Adrenal gland (tissue), 5 donors: ENCODE measurements around the gene UBC.

ENCODE experiments used
- POLR2A ChIP-seq, 2 donors: fragments of 450-650 bp; IDR thresholded peaks; one replicate each; pipeline ENCODE4 v1.6.1; 2017; ENCODE audit warnings: antibody characterized with exemption in 2 of 2, mild to moderate bottlenecking in 2 of 2, moderate library complexity in 1 of 2
- TF ChIP-seq, protein P1 (sequence below), 6 experiments: fragments of 450-650 bp in 4 of 6; fragments of 200-600 bp in 2 of 6; sonication (generic) in 1 of 6; IDR thresholded peaks; 1 replicate in 5 of 6; 2 replicates in 1 of 6; pipeline versions ENCODE4 v1.5.1 to v1.8.0; 2016 to 2021; ENCODE audit warnings: antibody characterized with exemption in 6 of 6, mild to moderate bottlenecking in 2 of 6, moderate library complexity in 1 of 6
- donor health status: DM: no; HTN: no; CAD: no.

DNA sequence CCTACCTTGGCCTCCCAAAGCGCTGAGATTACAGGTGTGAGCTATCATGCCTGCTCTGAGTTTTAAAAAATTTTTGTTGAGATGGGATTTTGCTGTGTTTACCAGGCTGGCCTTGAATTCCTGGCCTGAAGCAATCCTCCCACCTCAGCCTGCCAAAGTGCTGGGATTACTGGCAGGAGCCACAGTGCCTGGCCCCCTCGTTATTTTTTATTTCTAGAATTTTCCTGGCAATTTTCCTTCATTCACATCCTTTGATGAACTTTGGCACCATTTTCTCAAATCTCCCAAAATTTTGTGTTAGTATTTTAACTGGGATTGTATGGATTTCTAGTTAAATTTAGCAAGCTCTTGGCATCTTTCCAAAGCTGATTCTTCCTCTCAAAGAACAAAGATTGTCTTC lies 26.2 kb downstream of the UBC start:
- TF ChIP-seq, protein P1, sequence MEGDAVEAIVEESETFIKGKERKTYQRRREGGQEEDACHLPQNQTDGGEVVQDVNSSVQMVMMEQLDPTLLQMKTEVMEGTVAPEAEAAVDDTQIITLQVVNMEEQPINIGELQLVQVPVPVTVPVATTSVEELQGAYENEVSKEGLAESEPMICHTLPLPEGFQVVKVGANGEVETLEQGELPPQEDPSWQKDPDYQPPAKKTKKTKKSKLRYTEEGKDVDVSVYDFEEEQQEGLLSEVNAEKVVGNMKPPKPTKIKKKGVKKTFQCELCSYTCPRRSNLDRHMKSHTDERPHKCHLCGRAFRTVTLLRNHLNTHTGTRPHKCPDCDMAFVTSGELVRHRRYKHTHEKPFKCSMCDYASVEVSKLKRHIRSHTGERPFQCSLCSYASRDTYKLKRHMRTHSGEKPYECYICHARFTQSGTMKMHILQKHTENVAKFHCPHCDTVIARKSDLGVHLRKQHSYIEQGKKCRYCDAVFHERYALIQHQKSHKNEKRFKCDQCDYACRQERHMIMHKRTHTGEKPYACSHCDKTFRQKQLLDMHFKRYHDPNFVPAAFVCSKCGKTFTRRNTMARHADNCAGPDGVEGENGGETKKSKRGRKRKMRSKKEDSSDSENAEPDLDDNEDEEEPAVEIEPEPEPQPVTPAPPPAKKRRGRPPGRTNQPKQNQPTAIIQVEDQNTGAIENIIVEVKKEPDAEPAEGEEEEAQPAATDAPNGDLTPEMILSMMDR (IDR thresholded peaks at IDR 0.05) = no peak
- TF ChIP-seq POLR2A (IDR thresholded peaks at IDR 0.05) = no peak
